Chondrocyte (in vitro differentiated cells): ENCODE measurements around the gene NFIA. TPM values are rescaled to one million over a fixed set of nuclear protein-coding genes. Genes with fewer than 3 reads are reported as not detected.

Experiments
- DNase-seq: peaks from one replicate; pipeline ENCODE4 v3.0.0; 2021; ENCODE audit warnings: mixed read lengths, low spot score
- H3K27ac Mint-ChIP-seq: one replicate; pipeline ENCODE4 v1.8.0; 2021; ENCODE audit warnings: mild to moderate bottlenecking, moderate library complexity, mixed read lengths; ENCODE audit not compliant: unreplicated experiment
- H3K27me3 Mint-ChIP-seq: 2 replicates; pipeline ENCODE4 v1.8.0; 2021; ENCODE audit warnings: low read depth, mixed read lengths
- H3K36me3 Mint-ChIP-seq: 2 replicates; pipeline ENCODE4 v1.8.0; 2021; ENCODE audit warnings: low read depth, mixed read lengths
- H3K4me1 Mint-ChIP-seq: 2 replicates; pipeline ENCODE4 v1.8.0; 2021; ENCODE audit warnings: low read depth, mild to moderate bottlenecking, mixed read lengths
- H3K4me3 Mint-ChIP-seq: one replicate; pipeline ENCODE4 v1.8.0; 2021; ENCODE audit warnings: mild to moderate bottlenecking, moderate library complexity, mixed read lengths; ENCODE audit not compliant: unreplicated experiment
- H3K9me3 Mint-ChIP-seq: 2 replicates; pipeline ENCODE4 v1.8.0; 2021; ENCODE audit warnings: low read depth, mixed read lengths
- total RNA-seq: library from RNA; stranded (reverse); gene quantifications from 3 replicates; pipeline ENCODE4 v1.2.1, GENCODE V29; 2021
- TF ChIP-seq, protein P1 (sequence below): fragments of 200-600 bp; sonication (generic); IDR thresholded peaks from 2 replicates; pipeline ENCODE4 v1.5.0; 2021; ENCODE audit warnings: antibody characterized with exemption, mild to moderate bottlenecking, moderate library complexity

Gene NFIA
- total RNA-seq, 1 donor from 2014 or later = 43.0 TPM

DNA sequence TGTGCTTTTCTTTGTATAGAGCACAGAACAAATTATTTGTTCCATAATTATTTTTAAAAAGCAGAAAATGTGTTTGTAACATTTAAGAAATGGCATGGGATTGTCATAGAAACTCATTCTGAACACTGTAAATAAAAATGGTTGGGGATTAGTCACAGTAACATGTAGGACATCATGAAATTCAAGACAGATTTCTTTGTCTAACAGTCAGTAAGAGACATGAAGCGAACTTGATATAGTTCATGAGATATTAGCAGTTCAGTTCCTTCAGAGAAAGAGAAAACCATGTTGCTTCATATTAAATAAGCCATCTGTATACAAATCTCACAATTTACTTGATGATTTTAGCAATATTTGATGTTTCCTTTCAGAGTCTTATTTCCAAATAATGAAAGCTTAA, 19.7 kb downstream of the NFIA start:
- no peak for DNase-seq
- Mint-ChIP-seq H3K27me3 (no peaks in the 10 kb centered on the region), H3K9me3 (no peaks in the 10 kb centered on the region), H3K4me1 (peaks cover 25% of the 10 kb centered on the region), H3K27ac (peak overlapping the region; percentile 45), H3K4me3 (no peak overlapping the region), H3K36me3 (no peaks in the 10 kb centered on the region)
- TF ChIP-seq, protein P1, sequence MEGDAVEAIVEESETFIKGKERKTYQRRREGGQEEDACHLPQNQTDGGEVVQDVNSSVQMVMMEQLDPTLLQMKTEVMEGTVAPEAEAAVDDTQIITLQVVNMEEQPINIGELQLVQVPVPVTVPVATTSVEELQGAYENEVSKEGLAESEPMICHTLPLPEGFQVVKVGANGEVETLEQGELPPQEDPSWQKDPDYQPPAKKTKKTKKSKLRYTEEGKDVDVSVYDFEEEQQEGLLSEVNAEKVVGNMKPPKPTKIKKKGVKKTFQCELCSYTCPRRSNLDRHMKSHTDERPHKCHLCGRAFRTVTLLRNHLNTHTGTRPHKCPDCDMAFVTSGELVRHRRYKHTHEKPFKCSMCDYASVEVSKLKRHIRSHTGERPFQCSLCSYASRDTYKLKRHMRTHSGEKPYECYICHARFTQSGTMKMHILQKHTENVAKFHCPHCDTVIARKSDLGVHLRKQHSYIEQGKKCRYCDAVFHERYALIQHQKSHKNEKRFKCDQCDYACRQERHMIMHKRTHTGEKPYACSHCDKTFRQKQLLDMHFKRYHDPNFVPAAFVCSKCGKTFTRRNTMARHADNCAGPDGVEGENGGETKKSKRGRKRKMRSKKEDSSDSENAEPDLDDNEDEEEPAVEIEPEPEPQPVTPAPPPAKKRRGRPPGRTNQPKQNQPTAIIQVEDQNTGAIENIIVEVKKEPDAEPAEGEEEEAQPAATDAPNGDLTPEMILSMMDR = no peak

DNA sequence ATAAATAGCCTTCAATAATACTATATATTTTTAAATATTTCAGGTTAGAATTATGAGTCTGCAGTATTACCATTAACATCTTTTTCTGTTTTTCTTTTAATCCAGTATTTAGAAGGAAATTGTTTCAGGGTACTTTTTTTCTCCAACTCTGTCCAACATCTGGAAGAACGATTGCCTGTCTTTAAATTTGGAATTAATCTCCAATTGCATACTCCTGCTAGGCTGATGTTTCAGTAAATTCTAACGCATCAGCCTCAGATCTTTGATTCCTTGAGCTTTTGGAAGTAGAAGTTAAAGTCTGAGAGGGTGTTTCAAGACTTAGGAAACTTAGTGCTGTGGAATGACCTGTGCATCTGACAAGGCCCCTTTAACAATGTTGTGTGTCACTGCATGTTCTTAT, 20.3 kb downstream of the NFIA start:
- peaks cover 19% of the 10 kb centered on the region for H3K4me1 Mint-ChIP-seq
- H3K9me3 Mint-ChIP-seq = peaks cover under 1% of the 10 kb centered on the region
- no peak for DNase-seq
- H3K27ac Mint-ChIP-seq = no peak overlapping the region
- TF ChIP-seq, protein P1 = no peak
- no peak overlapping the region for H3K4me3 Mint-ChIP-seq
- H3K27me3 Mint-ChIP-seq = no peaks in the 10 kb centered on the region
- no peaks in the 10 kb centered on the region for H3K36me3 Mint-ChIP-seq

DNA sequence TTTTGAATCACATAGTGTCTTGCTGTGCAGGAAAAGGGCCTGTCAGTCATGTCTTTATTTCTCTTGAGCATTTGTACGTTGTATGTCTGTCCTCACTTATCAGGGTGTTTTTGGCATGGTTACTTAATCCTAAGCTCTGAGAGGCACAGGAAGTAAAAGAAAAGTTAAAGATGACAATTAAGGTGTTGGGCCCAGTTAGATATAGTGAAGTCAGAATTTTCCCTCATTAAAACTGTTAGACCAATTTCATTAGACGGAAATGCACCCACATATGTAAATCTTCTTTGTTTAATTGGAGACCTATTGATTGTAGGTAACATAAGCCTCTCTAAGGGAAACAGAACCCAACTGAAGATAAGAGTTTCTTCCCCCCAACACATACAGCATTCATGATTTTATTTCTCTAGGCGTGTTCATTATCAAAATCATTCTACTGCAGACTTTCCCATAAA, 21.9 kb downstream of the NFIA start:
- no peak for DNase-seq
- Mint-ChIP-seq H3K9me3 (peaks cover 5% of the 10 kb centered on the region), H3K4me3 (no peak overlapping the region), H3K27ac (no peak overlapping the region), H3K27me3 (no peaks in the 10 kb centered on the region), H3K36me3 (peaks cover 3% of the 10 kb centered on the region), H3K4me1 (peaks cover 13% of the 10 kb centered on the region)
- TF ChIP-seq, protein P1 = no peak

DNA sequence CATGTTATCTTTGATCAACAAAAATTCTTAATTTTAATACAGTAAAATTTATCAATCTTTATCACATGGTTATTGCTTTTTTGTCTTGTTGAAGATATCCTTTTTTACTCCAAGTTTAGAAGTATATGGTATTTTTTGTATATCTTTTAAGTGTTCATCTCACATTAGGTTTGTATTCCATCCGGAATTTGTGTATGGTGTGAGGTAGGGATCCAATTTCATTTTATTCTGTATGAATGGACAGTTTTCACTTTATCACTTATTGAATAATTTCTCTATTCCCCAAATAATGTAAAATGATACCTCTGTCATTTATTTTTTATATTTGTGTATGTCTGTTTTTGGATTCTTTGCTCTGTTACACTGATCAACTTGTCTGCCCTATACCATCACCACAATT, 25.3 kb downstream of the NFIA start:
- Mint-ChIP-seq H3K36me3 (peaks cover 3% of the 10 kb centered on the region), H3K27ac (no peak overlapping the region), H3K9me3 (peaks cover 5% of the 10 kb centered on the region), H3K27me3 (no peaks in the 10 kb centered on the region), H3K4me1 (peaks cover 15% of the 10 kb centered on the region), H3K4me3 (no peak overlapping the region)
- TF ChIP-seq, protein P1 = no peak
- DNase-seq = no peak

- DNase-seq = no peak
- H3K36me3 Mint-ChIP-seq = peaks cover 3% of the 10 kb centered on the region
- TF ChIP-seq, protein P1 = no peak
- no peaks in the 10 kb centered on the region for H3K27me3 Mint-ChIP-seq
- peaks cover 5% of the 10 kb centered on the region for H3K9me3 Mint-ChIP-seq
- H3K27ac Mint-ChIP-seq = no peak overlapping the region
- peaks cover 14% of the 10 kb centered on the region for H3K4me1 Mint-ChIP-seq
- H3K4me3 Mint-ChIP-seq = no peak overlapping the region
Observed at GRCh38 chr1:61109158-61109557, 26.8 kb downstream of the NFIA start.
